H1 (cell line): ENCODE data around the gene PRRC2A. TPM values are rescaled to one million over a fixed set of nuclear protein-coding genes. Genes with fewer than 3 reads are reported as not detected.

Source experiments
- CTCF ChIA-PET: fragments of 300-600 bp; sonication (Branson Sonifier 250); formaldehyde crosslinking; loops from one replicate; lab custom pipeline; 2021; ENCODE audit not compliant: partially characterized antibody; lab: Charles Lee
- POLR2A ChIA-PET: fragments of 300-600 bp; sonication (Branson Sonifier 250); formaldehyde crosslinking; loops from one replicate; lab custom pipeline; 2021; ENCODE audit warnings: inconsistent platforms; ENCODE audit not compliant: partially characterized antibody; lab: Charles Lee
- DNase-seq, 2 experiments: peaks; one replicate each; pipeline versions ENCODE4 v3.0.0 to v3.0.0-alpha.2; 2010 to 2022; ENCODE audit warnings: low spot score in 2 of 2, low read depth in 1 of 2, mixed read lengths in 1 of 2
- FAIRE-seq: peaks from 2 replicates; lab custom pipeline; 2011; peaks lifted over from hg19 to GRCh38; lab: Jason Lieb, UNC
- H2AFZ ChIP-seq: 2 replicates; pipeline ENCODE4 v1.8.1; 2012; ENCODE audit warnings: low read length, inconsistent platforms
- H2AK5ac ChIP-seq: 2 replicates; pipeline ENCODE4 v1.6.1; 2013; ENCODE audit warnings: low read depth, low read length
- H2BK120ac ChIP-seq: replicated peaks from 2 replicates; pipeline ENCODE3; 2013; ENCODE audit warnings: low read depth, low read length, inconsistent platforms
- H2BK12ac ChIP-seq: 2 replicates; pipeline ENCODE4 v1.6.1; 2013; ENCODE audit warnings: low read depth, low read length
- H2BK15ac ChIP-seq: 2 replicates; pipeline ENCODE4 v1.6.1; 2013; ENCODE audit warnings: low read length
- H2BK20ac ChIP-seq: 2 replicates; pipeline ENCODE4 v1.6.1; 2013; ENCODE audit warnings: low read length
- H2BK5ac ChIP-seq: 2 replicates; pipeline ENCODE4 v1.6.1; 2013; ENCODE audit warnings: low read depth, low read length
- H3K14ac ChIP-seq: 2 replicates; pipeline ENCODE4 v1.6.1; 2013; ENCODE audit warnings: inconsistent platforms; ENCODE audit not compliant: insufficient read length
- H3K18ac ChIP-seq: 2 replicates; pipeline ENCODE4 v1.6.1; 2013; ENCODE audit warnings: low read length; ENCODE audit errors: extremely low read depth
- H3K23ac ChIP-seq: 2 replicates; pipeline ENCODE4 v1.6.1; 2013; ENCODE audit warnings: inconsistent platforms; ENCODE audit not compliant: insufficient read length
- H3K23me2 ChIP-seq: 2 replicates; pipeline ENCODE4 v1.6.1; 2013; ENCODE audit warnings: low read depth, low read length
- H3K27ac ChIP-seq: 2 replicates; pipeline ENCODE4 v1.6.1; 2011; ENCODE audit warnings: low read depth, low read length, inconsistent platforms
- H3K27me3 ChIP-seq, 4 experiments: replicated peaks in 1 of 4; 1 replicate in 1 of 4; 2 replicates in 3 of 4; pipeline versions ENCODE4 v1.6.1 to v1.8.1; 2011 to 2013; ENCODE audit warnings: low read length in 3 of 4, mild to moderate bottlenecking in 3 of 4, inconsistent platforms in 2 of 4, mixed read lengths in 2 of 4, moderate library complexity in 1 of 4; ENCODE audit not compliant: control insufficient read depth in 3 of 4, insufficient read depth in 3 of 4; ENCODE audit errors: extremely low read depth in 1 of 4
- H3K36me3 ChIP-seq, 4 experiments: 2 replicates each; pipeline versions ENCODE4 v1.6.1 to v1.8.1; 2011 to 2013; ENCODE audit warnings: mild to moderate bottlenecking in 4 of 4, low read length in 3 of 4, moderate library complexity in 2 of 4, control low read depth in 1 of 4, inconsistent platforms in 1 of 4; ENCODE audit not compliant: insufficient read depth in 4 of 4, control insufficient read depth in 2 of 4
- H3K4ac ChIP-seq: replicated peaks from 2 replicates; pipeline ENCODE3; 2013; ENCODE audit warnings: low read length, low read depth, mixed read lengths, inconsistent platforms; ENCODE audit not compliant: insufficient read length
- H3K4me1 ChIP-seq, 4 experiments: replicated peaks in 1 of 4; 1 replicate in 1 of 4; 2 replicates in 3 of 4; pipeline versions ENCODE4 v1.6.1 to v1.8.1; 2011 to 2013; ENCODE audit warnings: low read length in 3 of 4, inconsistent platforms in 2 of 4, mixed read lengths in 1 of 4; ENCODE audit not compliant: insufficient read depth in 4 of 4, control insufficient read depth in 3 of 4
- H3K4me2 ChIP-seq, 2 experiments: 2 replicates each; pipeline versions ENCODE4 v1.6.1 to v1.8.1; 2011 to 2013; ENCODE audit warnings: low read depth in 2 of 2, low read length in 2 of 2, control low read depth in 1 of 2, inconsistent platforms in 1 of 2, mild to moderate bottlenecking in 1 of 2; ENCODE audit not compliant: insufficient read depth in 1 of 2
- H3K4me3 ChIP-seq, 4 experiments: fragments of 200-600, 300-600 bp in 1 of 4; sonication (generic), shearing (Covaris generic), sonication (Bioruptor Twin) in 1 of 4; 2 replicates each; pipeline versions ENCODE4 v1.5.1 to v1.8.1; 2011 to 2016; ENCODE audit warnings: low read length in 4 of 4, low read depth in 3 of 4, control low read depth in 2 of 4, inconsistent platforms in 2 of 4, mild to moderate bottlenecking in 2 of 4, mixed read lengths in 1 of 4, moderate library complexity in 1 of 4; ENCODE audit not compliant: insufficient read depth in 2 of 4; ENCODE audit errors: extremely low read depth in 1 of 4
- H3K56ac ChIP-seq: replicated peaks from 2 replicates; pipeline ENCODE3; 2013; ENCODE audit warnings: low read depth, mild to moderate bottlenecking, mixed read lengths, low read length, inconsistent platforms; ENCODE audit not compliant: insufficient read length
- H3K79me1 ChIP-seq: 2 replicates; pipeline ENCODE4 v1.6.1; 2013; ENCODE audit warnings: low read depth, low read length, control low read depth
- H3K79me2 ChIP-seq, 2 experiments: 2 replicates each; pipeline versions ENCODE4 v1.6.1 to v1.8.1; 2012 to 2013; ENCODE audit warnings: low read length in 2 of 2, mild to moderate bottlenecking in 2 of 2, inconsistent platforms in 1 of 2; ENCODE audit not compliant: insufficient read depth in 2 of 2, control insufficient read depth in 1 of 2
- H3K9ac ChIP-seq, 4 experiments: replicated peaks in 1 of 4; 1 replicate in 1 of 4; 2 replicates in 3 of 4; pipeline versions ENCODE4 v1.6.1 to v1.8.1; 2011 to 2013; ENCODE audit warnings: low read depth in 3 of 4, low read length in 3 of 4, control low read depth in 2 of 4, mild to moderate bottlenecking in 2 of 4, moderate library complexity in 2 of 4, inconsistent platforms in 1 of 4; ENCODE audit errors: extremely low read depth in 1 of 4
- H3K9me3 ChIP-seq, 2 experiments: 2 replicates each; pipeline versions ENCODE4 v1.6.1 to v1.8.1; 2012 to 2013; ENCODE audit warnings: mild to moderate bottlenecking in 2 of 2, moderate library complexity in 2 of 2, control low read depth in 1 of 2, inconsistent platforms in 1 of 2, low read depth in 1 of 2, low read length in 1 of 2, mixed read lengths in 1 of 2; ENCODE audit not compliant: insufficient read depth in 2 of 2
- H4K20me1 ChIP-seq, 2 experiments: replicated peaks in 1 of 2; 2 replicates each; pipeline versions ENCODE3 to v1.8.1; 2011 to 2013; ENCODE audit warnings: inconsistent platforms in 2 of 2, low read length in 2 of 2, mild to moderate bottlenecking in 1 of 2; ENCODE audit not compliant: insufficient read depth in 2 of 2, control insufficient read depth in 1 of 2
- H4K5ac ChIP-seq: 2 replicates; pipeline ENCODE4 v1.6.1; 2013; ENCODE audit warnings: low read length, low read depth, mixed read lengths, inconsistent platforms; ENCODE audit not compliant: insufficient read length
- H4K8ac ChIP-seq: 2 replicates; pipeline ENCODE4 v1.8.0; 2013; ENCODE audit warnings: mild to moderate bottlenecking, moderate library complexity, low read length, inconsistent platforms; ENCODE audit not compliant: insufficient read depth; ENCODE audit errors: extremely low read depth
- H4K91ac ChIP-seq: replicated peaks from 2 replicates; pipeline ENCODE3; 2013; ENCODE audit warnings: low read length, mixed read lengths, inconsistent platforms; ENCODE audit not compliant: insufficient read length
- ATF3 ChIP-seq: IDR thresholded peaks from 2 replicates; pipeline ENCODE4 v1.6.1; 2011; ENCODE audit warnings: low read depth, mild to moderate bottlenecking, low read length; ENCODE audit not compliant: insufficient read depth
- CTCF ChIP-seq, 3 experiments: IDR thresholded peaks; 1 replicate in 2 of 3; 2 replicates in 1 of 3; pipeline versions ENCODE4 v1.5.1 to v1.6.1; 2011; ENCODE audit warnings: low read length in 3 of 3, mild to moderate bottlenecking in 3 of 3, inconsistent platforms in 2 of 3, low read depth in 1 of 3, moderate library complexity in 1 of 3; ENCODE audit not compliant: insufficient read depth in 1 of 3; ENCODE audit errors: control extremely low read depth in 1 of 3
- HDAC2 ChIP-seq, 2 experiments: fragments of 300-600 bp in 1 of 2; sonication (generic) in 1 of 2; IDR thresholded peaks; 2 replicates each; pipeline ENCODE4 v1.6.1; 2011 to 2012; ENCODE audit warnings: low read depth in 2 of 2, low read length in 2 of 2, mild to moderate bottlenecking in 2 of 2, moderate library complexity in 2 of 2, borderline replicate concordance in 1 of 2, inconsistent platforms in 1 of 2
- MAX ChIP-seq: IDR thresholded peaks from 2 replicates; pipeline ENCODE4 v1.6.1; 2012; ENCODE audit warnings: inconsistent platforms
- POLR2A ChIP-seq, 2 experiments: IDR thresholded peaks; 1 replicate in 1 of 2; 2 replicates in 1 of 2; pipeline ENCODE4 v1.6.1; 2011; ENCODE audit warnings: low read depth in 2 of 2, low read length in 2 of 2, mild to moderate bottlenecking in 2 of 2; ENCODE audit errors: control extremely low read depth in 1 of 2
- SIX5 ChIP-seq: IDR thresholded peaks from 2 replicates; pipeline ENCODE4 v1.6.1; 2011; ENCODE audit warnings: mild to moderate bottlenecking, low read depth, low read length
- SP1 ChIP-seq: IDR thresholded peaks from 2 replicates; pipeline ENCODE4 v1.6.1; 2011; ENCODE audit warnings: low read depth, low read length
- SRF ChIP-seq: IDR thresholded peaks from 2 replicates; pipeline ENCODE4 v1.6.1; 2011; ENCODE audit warnings: mild to moderate bottlenecking, low read depth, low read length, moderate library complexity
- TAF1 ChIP-seq: IDR thresholded peaks from 2 replicates; pipeline ENCODE4 v1.6.1; 2011; ENCODE audit warnings: mild to moderate bottlenecking, low read depth, low read length
- TBP ChIP-seq: IDR thresholded peaks from 2 replicates; pipeline ENCODE4 v1.6.1; 2011; ENCODE audit warnings: low read depth, low read length, improper control_type of control experiment
- WGBS, 2 experiments: shearing (Covaris generic) in 1 of 2; methylation state at CpG; one replicate each; pipeline versions ENCODE4 v1.1.6 to v1.1.7; 2013 to 2015; ENCODE audit warnings: low lambda C conversion rate in 2 of 2, mixed read lengths in 2 of 2, inconsistent platforms in 1 of 2, low coverage in 1 of 2, missing lambda C conversion rate in 1 of 2; ENCODE audit not compliant: insufficient replicate concordance in 2 of 2, insufficient coverage in 1 of 2, insufficient read length in 1 of 2; ENCODE audit errors: extremely low coverage in 1 of 2, missing lambda C conversion rate in 1 of 2; 5-methylcytosine and 5-hydroxymethylcytosine counted together
- polyA plus RNA-seq, 7 experiments: library from polyadenylated mRNA; depleted of rRNA in 3 of 7; stranded (reverse) in 5 of 7; unstranded in 2 of 7; fragments of >200 nt in 5 of 7; fragments of 200-250 nt in 2 of 7; gene quantifications; 1 replicate in 5 of 7; 2 replicates in 1 of 7; 4 replicates in 1 of 7; pipeline versions ENCODE4 v1.2.1 to v1.2.3, GENCODE V29; 2011 to 2013; ENCODE audit warnings: missing spikeins in 2 of 7, mixed read lengths in 2 of 7
- total RNA-seq: library from RNA; stranded (reverse); fragmentation: NEBNext Ultra II Directional; extraction: Animal tissue kit (Norgen Biotek cat#: 25700); gene quantifications from 2 replicates; pipeline ENCODE4 v1.2.1, GENCODE V29; 2021

The PRRC2A gene
- total and polyA plus RNA-seq, 2 of the 8 experiments (the other 6 are each of a cell fraction or from before 2014, with no cell fraction given), result 118 to 300 TPM

DNA sequence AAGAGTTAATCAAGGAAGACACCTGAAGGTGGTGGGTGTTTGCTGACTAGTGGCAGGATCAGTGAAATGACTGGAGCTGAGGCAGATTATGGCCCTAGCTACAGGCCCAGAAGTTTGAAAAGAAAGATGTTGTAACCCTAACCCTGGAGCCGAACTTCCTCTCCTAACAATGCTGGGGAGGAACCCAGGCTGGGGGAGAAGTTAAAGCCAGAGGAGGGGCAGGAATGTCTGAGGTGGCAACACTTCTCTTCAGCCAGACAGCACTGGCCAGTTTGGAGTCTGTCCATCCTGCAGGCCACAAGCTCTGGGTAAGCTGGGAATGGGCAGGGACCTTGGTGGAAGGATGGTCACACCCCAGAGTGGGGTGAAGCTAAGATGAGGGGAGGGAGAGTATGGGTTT, 34.5 kb upstream of the PRRC2A start, which contains the start of gene LST1:
Gene LST1 (plus strand): TSS at position 270 of the 400 bp plus-strand sequence. CDS start 1,023 bp downstream, outside the sequence.
- Histone ChIP-seq H3K23ac (no peak within 1 kb of the TSS), H3K23me2 (peaks cover 4% of the 10 kb centered on the region; the same call in 1 of the 2 replicates), H3K79me1 (no peaks in the 10 kb centered on the region), H4K20me1 (no peaks in the 10 kb centered on the region), H3K36me3 (no peaks in the 10 kb centered on the region), H2BK5ac (no peak within 1 kb of the TSS), H3K4me1 (peaks cover 0 to 7% (median 6%) of the 10 kb centered on the region in 4 experiments; a peak in 5 of 7 replicates), H3K27ac (no peak within 1 kb of the TSS), H2BK15ac (peak within 1 kb of the TSS; percentile 73), H3K9me3 (no peaks in the 10 kb centered on the region), H3K4ac (no peak within 1 kb of the TSS), H3K14ac (no peak within 1 kb of the TSS), H3K18ac (no peak within 1 kb of the TSS), H3K79me2 (no peaks in the 10 kb centered on the region), H3K56ac (no peak within 1 kb of the TSS), H2BK20ac (peak within 1 kb of the TSS; percentile 73), H3K27me3 (no peaks in the 10 kb centered on the region; a peak in 2 of 7 replicates), H2BK120ac (no peak within 1 kb of the TSS), H3K4me3 (no peak within 1 kb of the TSS), H2AFZ (no peak within 1 kb of the TSS), H3K9ac (no peak within 1 kb of the TSS), H4K91ac (no peak within 1 kb of the TSS), H2AK5ac (no peak within 1 kb of the TSS), H2BK12ac (no peak within 1 kb of the TSS), H4K8ac (no peak within 1 kb of the TSS), H3K4me2 (no peak within 1 kb of the TSS), H4K5ac (no peak within 1 kb of the TSS)
- FAIRE-seq (no peak), DNase-seq (no peak)
- 87% methylated on average over 1 of the region's 1 CpG; no CpG with 5 or more reads in 1 of the 2 experiments for WGBS, 2 experiments
- CTCF ChIA-PET, result interaction anchor here (0.6 to 22.0 kb wide), 15 partner anchors 4 to 67 kb away, joined by 3 to 640 read pairs (median 6); partner anchors contain the start of genes AIF1, ATP6V1G2, LST1 and LTB
- POLR2A ChIA-PET, result interaction anchor here (0.9 to 3.9 kb wide), 8 partner anchors 8 to 57 kb away, joined by 3 to 16 read pairs (median 4); partner anchors contain the start of genes DDX39B, MCCD1, NFKBIL1 and TNF
- TF ChIP-seq ATF3 (no peak), SIX5 (no peak), POLR2A (IDR thresholded peaks at IDR 0.05; ENCODE audit: control extremely low read depth in 1 of 2, low read depth in 2 of 2, low read length in 2 of 2) (no peak), TAF1 (no peak), MAX (no peak), HDAC2 (IDR thresholded peaks at IDR 0.05; ENCODE audit: borderline replicate concordance in 1 of 2, low read depth in 2 of 2, low read length in 2 of 2) (no peak), SP1 (no peak), CTCF (IDR thresholded peaks at IDR 0.05; ENCODE audit: control extremely low read depth in 1 of 3, insufficient read depth in 1 of 3, low read depth in 1 of 3, low read length in 3 of 3) (no peak), TBP (no peak), SRF (no peak)
